ENCODE results near the gene CNPY3.

Gene CNPY3

GRCh38 chr6:42981836-42982235 is 52.6 kb downstream of the CNPY3 start:
- no peak for DNase-seq (ENCODE audit: low spot score)

GRCh38 chr6:42984001-42984923 is 55.0 kb downstream of the CNPY3 start, which contains the start of gene PPP2R5D:
Gene PPP2R5D (plus strand): TSS chr6:42984570. CDS start chr6:42984678, 108 bp downstream.
- DNase-seq (ENCODE audit: low spot score): peak; percentile 99

GRCh38 chr6:42984924-42985475 is 55.7 kb downstream of the CNPY3 start:
- DNase-seq (ENCODE audit: low spot score): peak; percentile 40

- no peak for DNase-seq (ENCODE audit: low spot score)
These were observed 58.5 kb downstream of the CNPY3 start for GRCh38 chr6:42987533-42988451.

DNA sequence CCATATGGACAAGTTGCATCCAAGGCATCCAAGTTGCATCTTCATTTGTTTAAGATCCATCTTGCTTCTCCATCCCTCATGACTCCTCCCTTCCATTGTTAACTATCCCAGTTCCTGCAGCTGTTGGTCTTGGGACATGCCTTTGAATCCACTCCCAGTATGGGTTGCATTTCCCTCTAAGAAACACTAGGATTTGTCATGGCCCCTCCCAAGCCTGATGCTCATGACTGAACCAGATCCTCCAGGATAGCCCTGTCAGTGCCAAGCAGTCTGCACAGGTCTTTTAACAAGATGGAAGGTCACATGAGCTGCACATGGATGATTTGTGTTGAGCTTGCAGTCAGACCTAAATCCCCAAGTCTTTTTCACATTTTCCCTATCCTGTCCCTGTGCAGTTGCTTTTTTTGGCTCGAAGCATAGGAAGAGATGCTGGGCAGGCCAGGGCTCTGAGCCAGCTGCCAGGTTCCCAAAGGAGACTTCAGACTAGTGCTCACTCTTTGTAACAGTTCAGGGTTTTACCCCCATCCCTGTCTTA is 59.3 kb downstream of the CNPY3 start:
- no peak for DNase-seq (ENCODE audit: low spot score)

Measured in SK-N-DZ (cell line).